GM21423 (cell line): ENCODE data around the gene C2orf42.
"Not testable (repeated sequence)": the region's sequence is repeated elsewhere in the genome, so short reads cannot be mapped to it uniquely, and the experiment has no call there.

Experiments
- ATAC-seq: cut with Tn5 transposase; IDR thresholded peaks from one replicate; pipeline ENCODE4 v1.9.1; 2021; ENCODE audit warnings: mild to moderate bottlenecking, moderate library complexity; ENCODE audit not compliant: unreplicated experiment

Gene C2orf42

GRCh38 chr2:70111752-70112591, 78.8 kb downstream of the C2orf42 start:
- no peak for ATAC-seq

DNA sequence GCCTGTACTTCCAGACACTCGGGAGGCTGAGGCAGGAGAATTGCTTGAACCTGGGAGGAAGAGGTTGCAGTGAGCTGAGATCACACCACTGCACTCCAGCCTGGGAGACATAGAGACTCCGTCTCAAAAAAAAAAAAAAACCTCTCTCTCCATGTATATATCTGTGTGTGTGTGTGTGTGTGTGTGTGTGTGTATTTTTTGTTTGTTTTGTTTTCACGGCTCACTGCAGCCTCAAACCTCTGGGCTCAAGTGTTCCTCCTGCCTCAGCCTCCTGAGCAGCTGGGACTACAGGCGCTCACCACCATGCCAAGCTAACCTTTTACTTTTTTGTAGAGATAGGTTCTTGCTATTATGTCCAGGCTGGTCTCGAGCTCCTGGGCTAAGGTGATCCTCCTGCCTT, 80.4 kb downstream of the C2orf42 start:
- ATAC-seq = not testable (repeated sequence)

GRCh38 chr2:70106138-70106537, 84.7 kb downstream of the C2orf42 start:
- ATAC-seq = not testable (repeated sequence)

GRCh38 chr2:70104231-70105111, 86.3 kb downstream of the C2orf42 start:
- no peak for ATAC-seq

- ATAC-seq = no peak
Observed at GRCh38 chr2:70103531-70104061, 87.2 kb downstream of the C2orf42 start.

GRCh38 chr2:70102323-70102905, 88.4 kb downstream of the C2orf42 start:
- ATAC-seq = not testable (repeated sequence)

GRCh38 chr2:70101686-70102085, 89.1 kb downstream of the C2orf42 start:
- ATAC-seq = not testable (repeated sequence)

DNA sequence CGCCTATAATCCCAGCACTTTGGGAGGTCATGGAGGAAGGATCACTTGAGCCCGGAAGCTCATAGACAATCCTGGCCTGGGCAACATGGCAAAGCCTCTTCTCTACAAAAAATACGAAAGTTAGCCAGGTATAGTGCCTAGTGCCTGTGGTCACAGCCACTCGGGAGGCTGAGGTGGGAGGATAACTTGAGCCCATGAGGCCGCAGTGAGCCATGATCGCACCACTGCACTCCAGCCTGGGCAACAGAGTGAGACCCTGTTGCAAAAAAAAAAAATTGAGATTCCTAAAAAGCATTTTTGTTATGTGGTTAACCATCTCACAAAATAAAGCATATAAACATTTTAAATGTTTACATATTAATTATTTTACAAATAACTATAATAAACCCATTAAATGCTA, 89.6 kb downstream of the C2orf42 start:
- no peak for ATAC-seq
